IPS-NIHi7 (cell line): Measurements from ENCODE around the gene RBM44.

Source experiments
- DNase-seq: peaks from one replicate; pipeline ENCODE4 v3.0.0; 2012; ENCODE audit warnings: mixed read lengths; ENCODE audit errors: extremely low spot score

RBM44 gene

GRCh38 chr2:237872178-237872887, 73.8 kb downstream of the RBM44 start:
- DNase-seq: no peak

GRCh38 chr2:237873421-237873831, 74.8 kb downstream of the RBM44 start:
- no peak for DNase-seq

- DNase-seq: no peak
Observed at GRCh38 chr2:237873897-237874551, 75.4 kb downstream of the RBM44 start.

- no peak for DNase-seq
Observed at GRCh38 chr2:237874585-237875161, 76.1 kb downstream of the RBM44 start.

- no peak for DNase-seq
Observed at GRCh38 chr2:237875256-237876060, 76.9 kb downstream of the RBM44 start.

- DNase-seq: no peak
Observed at GRCh38 chr2:237876061-237876526, 77.5 kb downstream of the RBM44 start.

GRCh38 chr2:237876532-237876931, 78.0 kb downstream of the RBM44 start:
- no peak for DNase-seq

- DNase-seq: no peak
Observed at GRCh38 chr2:237876951-237877491, 78.4 kb downstream of the RBM44 start.

GRCh38 chr2:237877576-237878307, 79.2 kb downstream of the RBM44 start:
- no peak for DNase-seq

- no peak for DNase-seq
Observed at GRCh38 chr2:237878321-237879057, 79.9 kb downstream of the RBM44 start.

GRCh38 chr2:237879058-237879430, 80.5 kb downstream of the RBM44 start:
- DNase-seq: no peak

GRCh38 chr2:237879991-237880560, 81.5 kb downstream of the RBM44 start:
- no peak for DNase-seq

GRCh38 chr2:237882510-237883481, 84.2 kb downstream of the RBM44 start:
- no peak for DNase-seq

- no peak for DNase-seq
Observed at GRCh38 chr2:237883951-237884446, 85.4 kb downstream of the RBM44 start.

- DNase-seq: no peak
Observed at GRCh38 chr2:237884681-237885080, 86.1 kb downstream of the RBM44 start.

GRCh38 chr2:237885111-237885930, 86.7 kb downstream of the RBM44 start:
- no peak for DNase-seq

- no peak for DNase-seq
Observed at GRCh38 chr2:237885931-237886684, 87.5 kb downstream of the RBM44 start.
